HepG2 (cell line): ENCODE data around the gene NR2F6. TPM values are rescaled to one million over a fixed set of nuclear protein-coding genes. Genes with fewer than 3 reads are reported as not detected.

Experiments used
- CEBPG ChIP-seq: IDR thresholded peaks from 2 replicates; pipeline ENCODE4 v1.6.1; 2016
- HNRNPH1 ChIP-seq: fragments of 200-400 bp; formaldehyde crosslinking; optimal IDR thresholded peaks from 2 replicates; pipeline ENCODE3; 2017; ENCODE audit warnings: mild to moderate bottlenecking, low read depth, low read length
- KDM4B ChIP-seq: sonication (generic); formaldehyde crosslinking; IDR thresholded peaks from 2 replicates; pipeline ENCODE4 v1.4.0; 2020; ENCODE audit warnings: missing genetic modification reagents
- MXI1 ChIP-seq: IDR thresholded peaks from 3 replicates; pipeline ENCODE4 v1.6.1; 2012; ENCODE audit warnings: low read depth, low read length, inconsistent platforms, borderline replicate concordance
- NRL ChIP-seq: sonication (generic); formaldehyde crosslinking; IDR thresholded peaks from 2 replicates; pipeline ENCODE4 v1.5.0; 2020; ENCODE audit warnings: missing genetic modification reagents, mild to moderate bottlenecking, moderate library complexity, borderline replicate concordance
- PAX8 ChIP-seq: sonication (generic); formaldehyde crosslinking; IDR thresholded peaks from 2 replicates; pipeline ENCODE4 v1.8.0; 2022; ENCODE audit warnings: mild to moderate bottlenecking, missing genetic modification reagents, borderline replicate concordance
- REXO4 ChIP-seq: sonication (generic); formaldehyde crosslinking; IDR thresholded peaks from 2 replicates; pipeline ENCODE4 v1.8.0; 2022; ENCODE audit warnings: missing genetic modification reagents, mild to moderate bottlenecking, borderline replicate concordance
- SIX4 ChIP-seq: sonication (generic); formaldehyde crosslinking; IDR thresholded peaks from 2 replicates; pipeline ENCODE4 v1.4.0; 2020; ENCODE audit warnings: missing genetic modification reagents
- ZBTB3 ChIP-seq: sonication (generic); formaldehyde crosslinking; IDR thresholded peaks from 2 replicates; pipeline ENCODE4 v1.4.0; 2020; ENCODE audit warnings: low read depth, mild to moderate bottlenecking, moderate library complexity, missing genetic modification reagents, borderline replicate concordance
- ZNF260 ChIP-seq: sonication (generic); formaldehyde crosslinking; IDR thresholded peaks from 2 replicates; pipeline ENCODE4 v1.4.0; 2020; ENCODE audit warnings: missing genetic modification reagents, low read depth, mild to moderate bottlenecking, borderline replicate concordance
- ZNF496 ChIP-seq: sonication (generic); formaldehyde crosslinking; IDR thresholded peaks from 2 replicates; pipeline ENCODE4 v1.8.1; 2023; ENCODE audit warnings: mild to moderate bottlenecking, moderate library complexity, missing genetic modification reagents; ENCODE audit not compliant: insufficient replicate concordance
- polyA plus RNA-seq, 8 experiments: library from polyadenylated mRNA; depleted of rRNA in 3 of 8; stranded (reverse) in 7 of 8; unstranded in 1 of 8; fragments of >200 nt; fragmentation: Illumina TruSeq in 4 of 8; extraction: Trizol in 4 of 8; gene quantifications; 2 replicates each; pipeline versions ENCODE4 v1.2.1 to v1.2.3, GENCODE V29; 2011 to 2016; ENCODE audit warnings: low read depth in 4 of 8, missing spikeins in 1 of 8, mixed read lengths in 1 of 8; ENCODE audit not compliant: insufficient read depth in 1 of 8
- total RNA-seq, 5 experiments: library from RNA; depleted of rRNA; stranded (reverse); fragments of >200 nt; fragmentation: Illumina TruSeq; extraction: Trizol; gene quantifications; 2 replicates each; pipeline ENCODE4 v1.2.3, GENCODE V29; 2016; ENCODE audit warnings: low read depth in 1 of 5
- TF ChIP-seq, protein P1 (sequence below): sonication (generic); formaldehyde crosslinking; IDR thresholded peaks from 2 replicates; pipeline ENCODE4 v1.5.0; 2020; ENCODE audit warnings: missing genetic modification reagents
- TF ChIP-seq, protein P2 (sequence below): sonication (generic); formaldehyde crosslinking; IDR thresholded peaks from 2 replicates; pipeline ENCODE4 v1.5.1; 2020; ENCODE audit warnings: mild to moderate bottlenecking, missing genetic modification reagents, moderate library complexity
- TF ChIP-seq, protein P3 (sequence below): sonication (generic); formaldehyde crosslinking; IDR thresholded peaks from 2 replicates; pipeline ENCODE4 v1.4.0; 2020; ENCODE audit warnings: missing genetic modification reagents
- TF ChIP-seq, protein P4 (sequence below): sonication (generic); formaldehyde crosslinking; IDR thresholded peaks from 2 replicates; pipeline ENCODE4 v1.5.0; 2020; ENCODE audit warnings: mild to moderate bottlenecking, missing genetic modification reagents
- TF ChIP-seq, protein P5 (sequence below): sonication (generic); formaldehyde crosslinking; IDR thresholded peaks from 2 replicates; pipeline ENCODE4 v1.5.0; 2020; ENCODE audit warnings: mild to moderate bottlenecking, missing genetic modification reagents

NR2F6 gene
- total and polyA plus RNA-seq, 2 of the 13 experiments (the other 11 are each of a cell fraction or from before 2014, with no cell fraction given): 30.9 to 72.4 TPM

DNA sequence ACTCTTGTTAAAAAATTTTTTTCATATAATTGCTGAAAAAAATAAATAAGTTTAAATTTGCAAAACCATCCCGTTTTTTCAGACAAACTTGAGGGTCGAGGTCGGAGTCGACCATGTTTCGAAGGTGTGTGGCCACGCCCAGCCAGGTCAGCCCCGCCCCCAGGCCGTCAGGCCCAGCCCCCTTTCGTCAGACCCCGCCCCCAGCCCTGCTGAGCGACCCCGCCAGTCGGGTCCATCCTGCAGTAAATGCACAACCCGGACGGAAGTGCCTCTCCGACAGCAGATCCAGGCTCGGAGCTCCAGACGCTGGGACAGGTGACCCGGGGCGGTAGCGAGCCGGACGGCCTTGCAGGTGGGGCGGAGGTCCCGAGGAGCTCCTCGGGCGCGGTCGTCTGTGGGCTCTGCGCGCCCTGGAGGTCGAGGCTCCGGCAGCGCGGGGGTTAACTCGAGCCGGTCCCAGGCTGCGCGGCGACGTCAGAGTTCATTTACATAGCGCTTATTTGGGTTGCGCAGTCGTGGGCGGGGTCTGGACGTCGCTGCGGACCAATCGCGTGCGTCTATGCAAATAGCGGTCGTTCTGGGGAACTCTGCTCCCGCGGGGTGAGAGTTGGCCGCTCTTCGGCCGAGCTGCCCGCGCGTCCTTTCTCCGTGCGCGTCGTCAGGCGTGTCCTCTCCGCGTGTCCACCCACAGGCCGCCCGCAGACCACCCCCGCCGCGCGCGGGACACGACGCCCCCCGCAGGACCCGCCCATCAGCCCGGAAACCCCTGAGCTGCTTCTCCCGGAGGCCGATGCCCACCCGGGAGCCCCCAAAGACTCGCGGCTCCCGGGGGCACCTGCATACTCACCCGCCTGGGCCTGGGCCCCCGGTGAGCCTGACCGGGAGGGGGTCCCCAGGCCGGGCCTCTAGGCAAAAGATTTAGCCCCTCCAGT lies 19.5 kb downstream of the NR2F6 start, which contains the start of gene OCEL1 (continued):
- no peak for TF ChIP-seq HNRNPH1
- peak; percentile 69 for TF ChIP-seq CEBPG (CRISPR knock-in tag)
- no peak for TF ChIP-seq ZNF496 (CRISPR knock-in tag)
- TF ChIP-seq SIX4: no peak
- no peak for TF ChIP-seq ZNF260
- TF ChIP-seq, protein P1, sequence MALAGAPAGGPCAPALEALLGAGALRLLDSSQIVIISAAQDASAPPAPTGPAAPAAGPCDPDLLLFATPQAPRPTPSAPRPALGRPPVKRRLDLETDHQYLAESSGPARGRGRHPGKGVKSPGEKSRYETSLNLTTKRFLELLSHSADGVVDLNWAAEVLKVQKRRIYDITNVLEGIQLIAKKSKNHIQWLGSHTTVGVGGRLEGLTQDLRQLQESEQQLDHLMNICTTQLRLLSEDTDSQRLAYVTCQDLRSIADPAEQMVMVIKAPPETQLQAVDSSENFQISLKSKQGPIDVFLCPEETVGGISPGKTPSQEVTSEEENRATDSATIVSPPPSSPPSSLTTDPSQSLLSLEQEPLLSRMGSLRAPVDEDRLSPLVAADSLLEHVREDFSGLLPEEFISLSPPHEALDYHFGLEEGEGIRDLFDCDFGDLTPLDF (CRISPR knock-in tag): no peak; the same call in 1 of the 2 replicates
- TF ChIP-seq, protein P2, sequence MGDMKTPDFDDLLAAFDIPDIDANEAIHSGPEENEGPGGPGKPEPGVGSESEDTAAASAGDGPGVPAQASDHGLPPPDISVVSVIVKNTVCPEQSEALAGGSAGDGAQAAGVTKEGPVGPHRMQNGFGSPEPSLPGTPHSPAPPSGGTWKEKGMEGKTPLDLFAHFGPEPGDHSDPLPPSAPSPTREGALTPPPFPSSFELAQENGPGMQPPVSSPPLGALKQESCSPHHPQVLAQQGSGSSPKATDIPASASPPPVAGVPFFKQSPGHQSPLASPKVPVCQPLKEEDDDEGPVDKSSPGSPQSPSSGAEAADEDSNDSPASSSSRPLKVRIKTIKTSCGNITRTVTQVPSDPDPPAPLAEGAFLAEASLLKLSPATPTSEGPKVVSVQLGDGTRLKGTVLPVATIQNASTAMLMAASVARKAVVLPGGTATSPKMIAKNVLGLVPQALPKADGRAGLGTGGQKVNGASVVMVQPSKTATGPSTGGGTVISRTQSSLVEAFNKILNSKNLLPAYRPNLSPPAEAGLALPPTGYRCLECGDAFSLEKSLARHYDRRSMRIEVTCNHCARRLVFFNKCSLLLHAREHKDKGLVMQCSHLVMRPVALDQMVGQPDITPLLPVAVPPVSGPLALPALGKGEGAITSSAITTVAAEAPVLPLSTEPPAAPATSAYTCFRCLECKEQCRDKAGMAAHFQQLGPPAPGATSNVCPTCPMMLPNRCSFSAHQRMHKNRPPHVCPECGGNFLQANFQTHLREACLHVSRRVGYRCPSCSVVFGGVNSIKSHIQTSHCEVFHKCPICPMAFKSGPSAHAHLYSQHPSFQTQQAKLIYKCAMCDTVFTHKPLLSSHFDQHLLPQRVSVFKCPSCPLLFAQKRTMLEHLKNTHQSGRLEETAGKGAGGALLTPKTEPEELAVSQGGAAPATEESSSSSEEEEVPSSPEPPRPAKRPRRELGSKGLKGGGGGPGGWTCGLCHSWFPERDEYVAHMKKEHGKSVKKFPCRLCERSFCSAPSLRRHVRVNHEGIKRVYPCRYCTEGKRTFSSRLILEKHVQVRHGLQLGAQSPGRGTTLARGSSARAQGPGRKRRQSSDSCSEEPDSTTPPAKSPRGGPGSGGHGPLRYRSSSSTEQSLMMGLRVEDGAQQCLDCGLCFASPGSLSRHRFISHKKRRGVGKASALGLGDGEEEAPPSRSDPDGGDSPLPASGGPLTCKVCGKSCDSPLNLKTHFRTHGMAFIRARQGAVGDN: peak; percentile 89
- no peak for TF ChIP-seq PAX8 (CRISPR knock-in tag)
- TF ChIP-seq, protein P3, sequence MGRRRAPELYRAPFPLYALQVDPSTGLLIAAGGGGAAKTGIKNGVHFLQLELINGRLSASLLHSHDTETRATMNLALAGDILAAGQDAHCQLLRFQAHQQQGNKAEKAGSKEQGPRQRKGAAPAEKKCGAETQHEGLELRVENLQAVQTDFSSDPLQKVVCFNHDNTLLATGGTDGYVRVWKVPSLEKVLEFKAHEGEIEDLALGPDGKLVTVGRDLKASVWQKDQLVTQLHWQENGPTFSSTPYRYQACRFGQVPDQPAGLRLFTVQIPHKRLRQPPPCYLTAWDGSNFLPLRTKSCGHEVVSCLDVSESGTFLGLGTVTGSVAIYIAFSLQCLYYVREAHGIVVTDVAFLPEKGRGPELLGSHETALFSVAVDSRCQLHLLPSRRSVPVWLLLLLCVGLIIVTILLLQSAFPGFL (CRISPR knock-in tag): no peak
- peak; percentile 81 for TF ChIP-seq NRL
- TF ChIP-seq, protein P4, sequence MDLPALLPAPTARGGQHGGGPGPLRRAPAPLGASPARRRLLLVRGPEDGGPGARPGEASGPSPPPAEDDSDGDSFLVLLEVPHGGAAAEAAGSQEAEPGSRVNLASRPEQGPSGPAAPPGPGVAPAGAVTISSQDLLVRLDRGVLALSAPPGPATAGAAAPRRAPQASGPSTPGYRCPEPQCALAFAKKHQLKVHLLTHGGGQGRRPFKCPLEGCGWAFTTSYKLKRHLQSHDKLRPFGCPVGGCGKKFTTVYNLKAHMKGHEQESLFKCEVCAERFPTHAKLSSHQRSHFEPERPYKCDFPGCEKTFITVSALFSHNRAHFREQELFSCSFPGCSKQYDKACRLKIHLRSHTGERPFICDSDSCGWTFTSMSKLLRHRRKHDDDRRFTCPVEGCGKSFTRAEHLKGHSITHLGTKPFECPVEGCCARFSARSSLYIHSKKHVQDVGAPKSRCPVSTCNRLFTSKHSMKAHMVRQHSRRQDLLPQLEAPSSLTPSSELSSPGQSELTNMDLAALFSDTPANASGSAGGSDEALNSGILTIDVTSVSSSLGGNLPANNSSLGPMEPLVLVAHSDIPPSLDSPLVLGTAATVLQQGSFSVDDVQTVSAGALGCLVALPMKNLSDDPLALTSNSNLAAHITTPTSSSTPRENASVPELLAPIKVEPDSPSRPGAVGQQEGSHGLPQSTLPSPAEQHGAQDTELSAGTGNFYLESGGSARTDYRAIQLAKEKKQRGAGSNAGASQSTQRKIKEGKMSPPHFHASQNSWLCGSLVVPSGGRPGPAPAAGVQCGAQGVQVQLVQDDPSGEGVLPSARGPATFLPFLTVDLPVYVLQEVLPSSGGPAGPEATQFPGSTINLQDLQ (CRISPR knock-in tag): peak; percentile 91
- no peak for TF ChIP-seq REXO4 (CRISPR knock-in tag)
- TF ChIP-seq KDM4B (CRISPR knock-in tag): no peak
- peak; percentile 67; the same call in 2 of the 3 replicates for TF ChIP-seq MXI1
- TF ChIP-seq, protein P5, sequence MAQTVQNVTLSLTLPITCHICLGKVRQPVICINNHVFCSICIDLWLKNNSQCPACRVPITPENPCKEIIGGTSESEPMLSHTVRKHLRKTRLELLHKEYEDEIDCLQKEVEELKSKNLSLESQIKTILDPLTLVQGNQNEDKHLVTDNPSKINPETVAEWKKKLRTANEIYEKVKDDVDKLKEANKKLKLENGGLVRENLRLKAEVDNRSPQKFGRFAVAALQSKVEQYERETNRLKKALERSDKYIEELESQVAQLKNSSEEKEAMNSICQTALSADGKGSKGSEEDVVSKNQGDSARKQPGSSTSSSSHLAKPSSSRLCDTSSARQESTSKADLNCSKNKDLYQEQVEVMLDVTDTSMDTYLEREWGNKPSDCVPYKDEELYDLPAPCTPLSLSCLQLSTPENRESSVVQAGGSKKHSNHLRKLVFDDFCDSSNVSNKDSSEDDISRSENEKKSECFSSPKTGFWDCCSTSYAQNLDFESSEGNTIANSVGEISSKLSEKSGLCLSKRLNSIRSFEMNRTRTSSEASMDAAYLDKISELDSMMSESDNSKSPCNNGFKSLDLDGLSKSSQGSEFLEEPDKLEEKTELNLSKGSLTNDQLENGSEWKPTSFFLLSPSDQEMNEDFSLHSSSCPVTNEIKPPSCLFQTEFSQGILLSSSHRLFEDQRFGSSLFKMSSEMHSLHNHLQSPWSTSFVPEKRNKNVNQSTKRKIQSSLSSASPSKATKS (CRISPR knock-in tag): no peak
- TF ChIP-seq ZBTB3 (CRISPR knock-in tag): 0 out of 2 replicates have a peak, but pooled peaks have one; percentile 32
